Measurements from ENCODE around the gene RPL36.
"Not testable (repeated sequence)": the region's sequence is repeated elsewhere in the genome, so short reads cannot be mapped to it uniquely, and the experiment has no call there.

Gene RPL36

DNA sequence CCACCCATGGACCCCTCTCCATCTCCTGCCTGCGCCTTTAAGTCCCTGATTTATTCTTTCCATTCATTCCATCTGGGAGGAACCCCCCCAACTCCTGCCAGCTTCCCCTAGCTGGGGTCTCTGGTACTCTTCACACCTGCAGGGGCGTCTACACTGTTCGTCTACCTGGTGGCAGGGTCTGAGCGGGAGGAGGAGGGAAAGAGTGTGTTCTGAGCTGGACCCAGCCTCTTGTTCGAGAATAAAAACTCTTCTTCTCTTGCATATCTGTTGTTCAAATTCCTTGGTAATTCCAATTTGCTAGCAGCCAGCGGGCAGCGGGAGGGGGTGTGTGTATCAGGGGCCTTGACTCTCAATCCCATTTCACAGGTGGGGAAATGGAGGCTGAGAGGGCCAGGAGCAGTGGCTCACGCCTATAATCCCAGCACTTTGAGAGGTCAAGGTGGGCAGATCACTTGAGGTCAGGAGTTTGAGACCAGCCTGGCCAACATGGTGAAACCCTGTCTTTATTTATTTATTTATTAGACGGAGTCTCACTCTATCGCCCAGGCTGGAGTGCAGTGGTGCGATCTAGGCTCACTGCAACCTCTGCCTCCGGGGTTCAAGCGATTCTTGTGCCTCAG, 1.7 kb upstream of the RPL36 start:
- not testable (repeated sequence) for DNase-seq (ENCODE audit: low read depth in 2 of 2, low spot score in 1 of 2)

GRCh38 chr19:5690955-5691821, 1.1 kb downstream of the RPL36 start:
- DNase-seq (ENCODE audit: low read depth in 2 of 2, low spot score in 1 of 2) = no peak

DNA sequence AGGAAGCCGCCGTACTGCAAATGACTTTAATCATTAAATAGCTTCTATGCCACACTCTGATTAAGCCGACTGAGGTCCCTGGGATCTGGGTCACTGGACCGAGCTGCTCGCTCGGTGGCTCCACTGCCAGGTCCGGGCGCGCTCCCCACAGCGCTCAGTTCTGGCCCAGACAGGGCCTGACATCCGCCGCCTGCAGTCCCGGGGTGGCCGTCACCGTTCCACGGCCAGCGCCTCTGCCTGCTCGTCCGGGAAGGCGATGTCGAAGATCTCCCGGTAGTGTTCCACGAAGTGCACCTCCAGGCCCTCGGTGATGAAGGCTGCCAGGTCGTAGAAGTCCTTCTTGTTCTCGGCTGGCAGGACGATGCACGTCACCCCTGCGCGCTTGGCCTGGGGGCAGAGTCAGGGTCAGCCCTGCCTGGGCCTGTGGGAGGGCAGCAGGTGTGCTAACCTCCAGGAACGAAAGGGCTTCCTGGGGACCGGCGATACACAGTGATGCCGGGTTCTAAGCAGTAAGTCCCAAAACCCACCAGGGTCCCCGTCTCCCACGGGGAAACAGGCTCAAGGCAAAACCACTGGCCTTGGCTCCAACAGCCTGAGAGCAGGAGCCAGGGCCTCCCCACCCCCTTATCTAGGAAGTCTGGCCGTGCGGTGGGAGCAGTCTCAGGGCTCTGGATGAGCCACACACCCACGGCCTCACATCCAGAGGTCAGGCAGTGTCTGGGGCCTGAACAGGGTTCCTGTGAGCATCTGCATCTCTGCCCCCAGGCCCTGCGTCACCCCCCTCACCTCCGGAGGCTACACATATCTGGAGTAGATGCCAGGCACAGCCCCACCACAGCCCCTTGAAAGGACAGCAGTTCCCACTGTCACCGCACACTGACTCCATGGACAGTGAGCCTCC, 2.0 kb downstream of the RPL36 start:
- no peak for DNase-seq (ENCODE audit: low read depth in 2 of 2, low spot score in 1 of 2)

GRCh38 chr19:5692723-5693194, 2.7 kb downstream of the RPL36 start:
- no peak for DNase-seq (ENCODE audit: low read depth in 2 of 2, low spot score in 1 of 2)

DNA sequence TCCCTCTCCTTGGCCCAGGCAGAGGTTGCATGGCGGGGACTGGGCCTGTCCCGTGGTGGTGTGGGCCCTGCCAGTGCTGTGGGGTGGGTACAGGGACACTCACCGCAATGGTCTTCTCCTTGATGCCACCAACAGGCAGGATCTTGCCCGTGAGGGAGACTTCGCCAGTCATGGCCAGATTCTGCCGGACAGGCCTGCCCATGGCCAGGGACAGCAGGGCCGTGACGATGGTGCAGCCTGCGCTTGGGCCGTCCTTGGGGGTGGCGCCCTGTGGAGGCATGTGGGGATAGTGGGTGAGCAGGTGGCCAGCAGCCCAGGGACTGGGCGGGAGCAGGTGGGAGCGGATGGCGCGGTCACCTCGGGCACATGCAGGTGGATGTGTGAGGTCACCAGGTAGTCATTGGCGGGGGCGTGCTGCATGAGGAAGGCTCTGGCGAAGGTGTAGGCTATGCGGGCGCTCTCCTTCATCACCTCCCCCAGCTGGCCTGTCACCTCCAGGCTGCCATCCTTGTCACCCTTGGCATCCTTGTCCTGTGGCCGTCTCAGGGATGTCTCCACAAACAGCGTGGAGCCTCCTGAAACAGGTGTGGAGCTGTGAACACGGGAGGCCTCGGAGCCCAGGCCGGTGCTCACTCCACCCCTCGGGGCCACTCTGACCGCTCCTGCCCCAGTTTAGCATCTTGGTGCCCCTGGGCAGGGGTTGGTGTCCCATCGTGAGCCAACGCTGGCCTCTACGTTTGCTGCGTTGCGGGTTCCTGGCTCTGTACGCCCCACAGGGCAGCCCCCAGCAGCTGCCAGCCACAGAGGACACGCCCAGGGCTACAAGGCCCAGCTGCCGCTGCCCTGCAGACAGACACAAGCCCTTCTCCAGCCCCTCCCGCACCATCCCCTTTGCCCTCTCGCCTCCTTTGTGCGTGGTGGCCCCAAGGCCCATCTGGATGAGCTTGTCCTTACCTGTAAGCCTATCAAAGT, 3.4 kb downstream of the RPL36 start:
- DNase-seq (ENCODE audit: low read depth in 2 of 2, low spot score in 1 of 2) = no peak

DNA sequence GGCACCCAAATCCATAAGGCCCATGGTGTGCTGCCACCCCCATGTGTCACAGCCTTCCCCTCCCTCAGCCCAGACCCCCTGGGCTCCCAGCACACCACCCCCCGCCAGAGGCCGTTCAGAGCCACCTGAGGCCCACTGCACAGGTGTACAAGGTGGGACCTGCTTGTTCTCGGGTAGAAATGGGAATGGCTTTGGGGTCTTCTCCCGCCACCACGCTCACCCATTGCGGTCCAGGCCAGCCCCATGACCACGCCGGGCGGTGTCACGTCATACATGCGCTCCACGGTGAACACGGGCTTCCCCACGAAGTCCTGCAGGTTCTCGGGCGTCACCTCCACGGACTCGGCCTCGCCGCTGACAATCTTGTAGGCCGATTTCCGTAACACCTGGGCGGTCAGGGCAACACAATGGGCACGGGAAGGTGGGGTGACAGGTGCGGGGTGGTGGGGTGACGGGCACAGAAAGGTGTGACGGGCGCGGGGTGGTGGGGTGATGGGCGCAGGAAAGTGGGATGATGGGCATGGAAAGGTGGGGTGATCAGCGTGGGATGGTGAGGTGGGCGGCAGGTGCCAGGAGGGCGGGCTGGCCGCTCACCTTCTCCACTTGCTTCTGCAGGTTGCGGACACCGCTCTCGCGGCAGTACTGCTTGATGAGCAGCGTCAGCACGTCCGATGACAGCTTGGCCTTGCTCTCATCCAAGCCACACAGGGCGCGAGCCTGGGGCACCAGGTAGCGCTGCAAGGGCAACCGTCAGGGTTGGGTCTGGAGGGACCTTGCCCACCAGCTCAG, 4.3 kb downstream of the RPL36 start:
- DNase-seq (ENCODE audit: low read depth in 2 of 2, low spot score in 1 of 2) = no peak

- no peak for DNase-seq (ENCODE audit: low read depth in 2 of 2, low spot score in 1 of 2)
Observed at GRCh38 chr19:5694956-5695648, 5.0 kb downstream of the RPL36 start.

DNA sequence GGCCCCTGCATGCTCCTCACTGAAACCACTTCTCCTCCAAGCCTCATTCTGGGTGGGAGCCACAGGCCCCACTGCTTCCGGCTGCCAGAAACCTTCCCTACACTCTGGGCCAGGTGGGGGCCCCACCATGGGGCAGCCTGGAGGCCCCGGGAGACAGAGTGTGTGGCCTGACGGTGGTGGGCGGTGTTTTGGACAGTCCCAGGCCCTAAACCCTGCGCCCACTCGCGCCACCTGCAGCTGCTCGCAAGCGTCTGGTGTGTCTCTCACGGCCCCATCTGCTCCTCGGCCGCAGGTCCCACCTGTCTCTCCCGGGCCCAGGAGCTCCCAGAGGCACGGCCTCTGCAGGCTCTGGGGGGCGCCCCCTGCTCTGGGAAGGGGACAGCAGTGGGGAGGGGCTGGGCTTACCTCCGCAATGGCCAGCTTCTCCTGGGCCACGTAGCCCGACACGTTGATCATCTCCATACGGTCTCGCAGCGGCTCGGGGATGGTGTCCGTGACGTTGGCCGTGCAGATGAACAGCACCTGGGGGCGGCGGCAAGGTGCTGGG, 5.6 kb downstream of the RPL36 start:
- no peak for DNase-seq (ENCODE audit: low read depth in 2 of 2, low spot score in 1 of 2)

DNA sequence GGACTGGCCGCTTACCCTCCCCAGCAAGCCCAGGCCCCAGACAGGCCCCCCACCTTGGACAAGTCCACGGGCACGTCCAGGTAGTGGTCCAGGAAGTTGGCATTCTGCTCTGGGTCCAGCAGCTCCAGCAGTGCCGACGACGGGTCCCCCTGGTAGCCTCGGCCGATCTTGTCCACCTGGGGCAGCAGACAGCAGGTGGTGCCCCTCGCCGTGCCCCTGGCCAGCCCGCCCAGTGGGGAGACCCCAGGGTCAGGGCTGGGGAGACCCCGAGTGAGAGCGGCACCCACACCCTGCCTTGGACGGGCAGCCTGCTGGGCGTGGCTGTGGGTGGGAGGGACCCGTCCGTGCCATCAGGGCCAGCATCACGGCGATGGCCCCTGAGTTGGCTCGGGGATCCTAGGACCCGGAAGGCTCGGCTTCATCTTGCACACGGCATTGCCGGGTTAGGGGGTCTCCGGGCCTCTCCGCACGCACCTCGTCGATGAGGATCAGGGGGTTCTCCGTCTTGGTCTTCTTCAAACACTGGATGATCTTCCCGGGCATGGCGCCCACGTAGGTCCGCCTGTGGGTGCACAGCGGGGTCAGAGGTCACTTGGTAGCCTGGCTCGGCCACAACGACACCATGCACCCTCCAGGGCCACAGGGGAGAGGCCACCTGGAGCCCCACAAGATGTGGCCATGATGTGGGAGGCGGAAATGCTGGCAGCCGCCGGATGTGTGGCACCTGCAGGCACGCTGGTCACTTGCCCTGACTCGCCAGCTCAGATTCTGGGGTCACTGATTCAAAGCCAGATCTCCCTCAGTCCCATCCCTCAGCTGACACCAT, 6.3 kb downstream of the RPL36 start:
- no peak for DNase-seq (ENCODE audit: low read depth in 2 of 2, low spot score in 1 of 2)

- DNase-seq (ENCODE audit: low read depth in 2 of 2, low spot score in 1 of 2) = no peak
Observed at GRCh38 chr19:5697022-5697889, 7.2 kb downstream of the RPL36 start.

DNA sequence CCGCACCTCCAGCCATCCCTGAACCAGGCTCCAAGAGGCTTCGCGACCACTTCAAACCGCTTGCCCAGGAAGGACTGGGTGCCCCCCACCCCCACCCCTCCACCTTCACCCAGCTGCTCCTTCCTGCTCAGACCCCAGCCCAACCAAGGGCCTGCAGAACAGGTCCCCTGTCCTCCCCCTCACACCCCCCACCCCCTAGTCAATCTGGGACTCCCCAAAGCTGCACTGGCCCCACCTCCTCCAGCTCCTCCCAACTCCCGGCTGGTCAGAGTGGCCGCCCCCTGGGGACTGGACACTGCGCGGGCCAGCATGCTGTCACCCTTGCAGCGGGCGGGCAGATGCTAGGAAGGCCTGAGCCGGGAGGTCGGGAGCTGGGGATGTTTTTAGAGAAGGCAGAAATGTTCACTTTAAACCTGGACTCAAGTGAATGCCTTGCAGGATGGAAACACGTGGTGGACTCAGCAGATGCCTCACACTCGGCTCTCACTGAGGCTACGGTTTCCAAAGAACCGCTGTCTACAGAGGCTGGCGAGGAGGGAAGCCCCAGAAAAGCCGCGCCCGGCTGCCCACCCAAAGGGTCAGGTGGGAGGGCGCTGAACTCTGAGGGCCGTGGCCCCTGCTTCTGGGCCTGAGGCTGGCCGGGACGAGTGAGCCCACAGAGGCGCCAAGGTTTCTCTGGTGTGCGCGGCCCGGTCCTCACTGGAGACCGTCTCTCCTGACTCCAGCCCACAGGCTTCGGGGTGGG, 8.0 kb downstream of the RPL36 start:
- DNase-seq (ENCODE audit: low read depth in 2 of 2, low spot score in 1 of 2) = no peak

GRCh38 chr19:5698635-5699422, 8.7 kb downstream of the RPL36 start:
- DNase-seq (ENCODE audit: low read depth in 2 of 2, low spot score in 1 of 2) = no peak

DNA sequence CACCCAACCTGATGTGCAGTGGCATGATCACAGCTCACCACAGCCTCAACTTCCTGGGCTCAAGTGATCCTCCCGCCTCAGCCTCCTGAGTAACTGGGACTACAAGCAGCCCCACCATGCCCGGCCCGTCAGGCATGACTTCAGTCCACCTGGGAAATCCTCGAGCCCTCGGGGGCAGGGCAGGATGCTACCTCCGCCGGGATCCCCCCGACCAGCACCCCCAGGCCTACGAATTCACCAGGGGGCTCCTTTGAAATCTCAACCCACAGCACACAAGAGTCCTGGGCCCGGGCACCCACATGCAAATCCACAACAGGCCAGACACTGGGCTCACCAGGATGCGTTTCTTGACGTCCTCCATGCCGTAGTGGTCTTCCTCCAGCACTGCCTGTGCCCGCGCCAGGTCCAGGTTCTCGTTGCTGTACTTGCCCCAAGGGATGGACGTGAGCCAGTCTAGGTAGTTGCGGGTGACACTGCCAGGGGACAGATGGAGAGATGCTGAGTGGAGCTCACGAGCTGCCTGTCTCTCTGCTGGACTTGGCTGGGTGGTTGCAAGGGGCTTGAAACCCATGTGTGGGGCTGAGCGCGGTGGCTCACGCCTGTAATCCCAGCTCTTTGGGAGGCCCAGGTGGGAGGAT, 10.5 kb downstream of the RPL36 start:
- no peak for DNase-seq (ENCODE audit: low read depth in 2 of 2, low spot score in 1 of 2)

- DNase-seq (ENCODE audit: low read depth in 2 of 2, low spot score in 1 of 2) = not testable (repeated sequence)
Observed at GRCh38 chr19:5702053-5702410, 11.9 kb downstream of the RPL36 start.
